ENCODE data around the gene KANSL1.

KANSL1 gene

GRCh38 chr17:46024590-46024989, 168.6 kb downstream of the KANSL1 start:
- no peak for TF ChIP-seq USF1 (IDR thresholded peaks at IDR 0.05)
- no peak for TF ChIP-seq CEBPB (IDR thresholded peaks at IDR 0.05)
- no peak for TF ChIP-seq TCF12 (IDR thresholded peaks at IDR 0.05; ENCODE audit: low read depth)
- no peak for TF ChIP-seq TEAD4 (IDR thresholded peaks at IDR 0.05)

GRCh38 chr17:46023783-46024388, 169.3 kb downstream of the KANSL1 start:
- TF ChIP-seq CEBPB (IDR thresholded peaks at IDR 0.05) (no peak), TAF1 (IDR thresholded peaks at IDR 0.05; ENCODE audit: low read depth) (no peak), NFIC (IDR thresholded peaks at IDR 0.05) (no peak), ZBTB7A (IDR thresholded peaks at IDR 0.05; ENCODE audit: low read depth) (no peak), FOXM1 (IDR thresholded peaks at IDR 0.05; ENCODE audit: borderline replicate concordance, low read depth) (no peak), EGR1 (IDR thresholded peaks at IDR 0.05) (no peak)

- TF ChIP-seq EGR1 (IDR thresholded peaks at IDR 0.05) (no peak), NFIC (IDR thresholded peaks at IDR 0.05) (no peak), REST (IDR thresholded peaks at IDR 0.05; ENCODE audit: low read depth) (no peak), EP300 (IDR thresholded peaks at IDR 0.05; ENCODE audit: borderline replicate concordance) (no peak), ZBTB7A (IDR thresholded peaks at IDR 0.05; ENCODE audit: low read depth) (no peak), TAF1 (IDR thresholded peaks at IDR 0.05; ENCODE audit: low read depth) (no peak), CEBPB (IDR thresholded peaks at IDR 0.05) (no peak)
Observed at GRCh38 chr17:46020998-46021397, 172.2 kb downstream of the KANSL1 start.

- no peak for TF ChIP-seq YY1 (IDR thresholded peaks at IDR 0.05; ENCODE audit: low read depth)
- TF ChIP-seq EP300 (IDR thresholded peaks at IDR 0.05; ENCODE audit: borderline replicate concordance) = no peak
- no peak for TF ChIP-seq TCF12 (IDR thresholded peaks at IDR 0.05; ENCODE audit: low read depth)
- TF ChIP-seq FOXM1 (IDR thresholded peaks at IDR 0.05; ENCODE audit: borderline replicate concordance, low read depth) = no peak
- no peak for TF ChIP-seq CEBPB (IDR thresholded peaks at IDR 0.05)
- no peak for TF ChIP-seq TEAD4 (IDR thresholded peaks at IDR 0.05)
- no peak for TF ChIP-seq EGR1 (IDR thresholded peaks at IDR 0.05)
- no peak for TF ChIP-seq NFIC (IDR thresholded peaks at IDR 0.05)
- no peak for TF ChIP-seq CREB1 (IDR thresholded peaks at IDR 0.05; ENCODE audit: low read depth)
- TF ChIP-seq TAF1 (IDR thresholded peaks at IDR 0.05; ENCODE audit: low read depth) = no peak
- TF ChIP-seq RAD21 (IDR thresholded peaks at IDR 0.05; ENCODE audit: low read depth) = no peak
- no peak for TF ChIP-seq ZBTB7A (IDR thresholded peaks at IDR 0.05; ENCODE audit: low read depth)
- no peak for TF ChIP-seq USF1 (IDR thresholded peaks at IDR 0.05)
- no peak for TF ChIP-seq MAX (IDR thresholded peaks at IDR 0.05)
- no peak for TF ChIP-seq REST (IDR thresholded peaks at IDR 0.05; ENCODE audit: low read depth)
Observed at GRCh38 chr17:46020023-46020761, 173.0 kb downstream of the KANSL1 start.

GRCh38 chr17:46013502-46014165, 179.6 kb downstream of the KANSL1 start:
- TF ChIP-seq TAF1 (IDR thresholded peaks at IDR 0.05; ENCODE audit: low read depth) (no peak), YY1 (IDR thresholded peaks at IDR 0.05; ENCODE audit: low read depth) (no peak), EP300 (IDR thresholded peaks at IDR 0.05; ENCODE audit: borderline replicate concordance) (no peak), CEBPB (IDR thresholded peaks at IDR 0.05) (no peak), REST (IDR thresholded peaks at IDR 0.05; ENCODE audit: low read depth) (no peak), EGR1 (IDR thresholded peaks at IDR 0.05) (no peak), ZBTB7A (IDR thresholded peaks at IDR 0.05; ENCODE audit: low read depth) (no peak), CREB1 (IDR thresholded peaks at IDR 0.05; ENCODE audit: low read depth) (no peak), RAD21 (IDR thresholded peaks at IDR 0.05; ENCODE audit: low read depth) (no peak), MAX (IDR thresholded peaks at IDR 0.05) (no peak), TEAD4 (IDR thresholded peaks at IDR 0.05) (no peak)
